ENCODE results near the gene PRXL2B.
"Not testable (repeated sequence)": the region's sequence is repeated elsewhere in the genome, so short reads cannot be mapped to it uniquely, and the experiment has no call there.

Gene PRXL2B

DNA sequence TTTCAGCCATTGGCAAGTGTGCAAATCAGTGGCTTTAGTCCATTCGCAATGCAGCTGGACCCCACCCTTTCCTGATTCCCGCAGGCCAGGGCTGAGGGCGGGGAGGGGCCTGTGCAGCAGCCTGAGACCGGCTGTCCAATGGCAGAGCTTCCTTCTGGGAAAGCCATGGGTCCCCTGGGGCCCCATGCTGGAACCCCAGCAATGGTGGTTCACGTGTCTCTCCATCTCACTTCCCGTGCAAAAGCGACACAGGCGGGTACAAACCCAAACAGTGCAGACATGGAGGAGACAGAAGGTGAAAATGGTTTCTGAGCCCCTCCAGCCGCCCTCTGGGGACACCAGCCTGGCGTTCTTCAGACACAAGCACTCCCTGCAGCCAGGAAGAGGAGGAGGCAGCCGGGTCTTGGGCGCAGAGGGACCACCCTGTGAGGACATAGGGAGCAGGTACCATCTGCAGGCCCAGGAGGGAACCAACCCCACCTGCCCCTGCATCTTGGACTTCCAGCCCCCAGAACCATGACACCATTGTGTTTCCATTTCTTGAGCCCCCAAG lies 36.2 kb upstream of the PRXL2B start:
- in situ Hi-C loops (cut with HindIII; ENCODE audit: low sequenced_read_pairs) = not testable (repeated sequence)

DNA sequence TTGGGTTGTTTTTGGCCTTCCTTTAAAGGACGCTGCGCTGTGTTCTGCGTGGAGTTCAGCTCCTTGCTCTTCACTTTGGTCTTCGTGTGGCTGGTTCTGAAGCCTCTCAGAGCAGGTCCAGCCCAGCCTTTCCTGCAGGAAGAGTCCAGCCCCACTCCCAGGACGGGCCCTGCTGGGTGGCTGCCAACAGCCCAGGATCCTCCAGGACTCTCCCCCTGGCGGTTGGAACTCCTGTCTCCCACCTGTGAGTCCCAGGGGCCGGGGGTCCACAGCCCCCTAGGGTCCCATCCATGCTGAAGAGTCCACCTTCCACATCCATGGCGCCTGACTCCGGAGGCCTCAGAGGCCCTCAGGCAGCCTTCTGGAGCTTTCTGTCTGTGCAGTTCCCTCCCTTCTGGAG lies 35.0 kb upstream of the PRXL2B start:
- in situ Hi-C loops (cut with HindIII; ENCODE audit: low sequenced_read_pairs) = not testable (repeated sequence)

DNA sequence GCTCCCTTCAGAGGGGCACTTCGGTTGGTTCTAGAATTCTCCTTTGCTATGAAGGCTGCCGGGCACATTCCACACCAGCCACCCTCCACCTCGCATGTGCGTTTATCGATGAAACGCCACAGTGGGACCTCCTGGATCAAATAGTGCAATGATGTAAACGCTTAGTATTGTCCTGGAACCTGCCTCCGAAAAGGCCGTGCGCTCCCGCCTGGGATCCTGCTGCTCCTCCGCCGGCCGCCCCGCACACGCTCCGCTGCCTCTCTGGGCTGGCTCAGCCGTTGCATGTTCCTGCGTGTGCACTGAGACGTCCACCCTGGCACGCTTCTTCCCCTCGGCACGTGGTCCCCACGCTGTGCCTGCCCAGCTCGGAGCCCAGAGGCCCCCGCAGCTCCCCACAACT lies 34.4 kb upstream of the PRXL2B start:
- in situ Hi-C loops (cut with HindIII; ENCODE audit: low sequenced_read_pairs) = no loop called here

DNA sequence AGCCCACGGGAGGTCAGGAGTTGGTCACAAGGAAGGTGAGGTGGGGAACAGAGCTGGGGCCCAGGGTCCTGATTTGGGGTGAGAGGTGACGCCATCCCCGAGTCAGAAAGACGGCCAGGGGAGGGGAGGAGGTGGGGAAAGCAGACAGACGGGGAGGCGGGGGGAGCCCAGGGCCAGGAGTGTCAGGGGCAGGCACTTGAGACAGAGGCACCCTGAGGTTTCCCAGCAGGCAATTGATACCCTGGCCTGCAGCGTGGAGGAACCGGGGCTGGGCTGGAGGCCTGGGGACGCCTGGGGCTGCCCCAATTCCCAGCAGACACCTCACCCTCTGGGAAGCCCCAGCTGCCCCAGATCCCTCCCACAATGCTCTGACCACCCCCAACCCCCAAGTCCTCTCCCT lies 33.5 kb upstream of the PRXL2B start:
- in situ Hi-C loops (cut with HindIII; ENCODE audit: low sequenced_read_pairs) = not testable (repeated sequence)

DNA sequence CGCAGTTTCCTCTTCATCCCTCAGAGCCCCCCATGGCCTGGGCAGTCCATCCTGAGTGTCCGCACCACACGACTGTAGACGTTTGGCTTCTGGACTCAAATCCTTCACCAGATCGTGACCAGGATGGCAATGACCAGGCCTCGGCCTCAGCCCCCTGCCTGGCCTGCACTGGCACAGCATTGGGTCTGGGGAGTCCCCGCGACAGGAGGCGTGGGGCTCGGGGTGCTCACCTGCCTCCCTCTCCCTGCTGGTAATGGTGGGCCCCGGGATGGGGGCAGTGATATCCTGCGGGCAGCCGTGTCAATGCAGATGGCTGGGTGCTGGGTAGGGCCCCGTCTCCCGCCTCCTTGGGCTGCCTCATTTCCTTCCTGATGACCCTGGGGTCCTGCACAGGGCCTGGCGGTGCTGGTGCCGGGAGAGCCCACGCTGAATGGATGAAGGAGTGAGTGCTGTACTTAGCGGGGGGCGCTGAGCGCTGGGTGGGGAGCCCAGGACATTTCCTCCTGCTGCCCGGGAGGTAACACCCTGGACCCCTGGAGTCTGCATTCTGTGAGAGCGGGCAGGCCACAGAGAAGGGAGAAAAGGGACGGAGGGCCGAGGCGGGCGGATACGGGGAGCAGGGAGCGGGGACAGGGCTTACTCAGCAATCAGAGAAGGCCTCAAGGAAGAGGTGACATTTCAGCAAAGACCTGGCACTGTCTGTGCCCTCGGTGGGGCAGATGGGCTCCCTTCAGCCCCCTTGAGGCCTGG lies 32.5 kb upstream of the PRXL2B start:
- in situ Hi-C loops (cut with HindIII; ENCODE audit: low sequenced_read_pairs) = no loop called here

DNA sequence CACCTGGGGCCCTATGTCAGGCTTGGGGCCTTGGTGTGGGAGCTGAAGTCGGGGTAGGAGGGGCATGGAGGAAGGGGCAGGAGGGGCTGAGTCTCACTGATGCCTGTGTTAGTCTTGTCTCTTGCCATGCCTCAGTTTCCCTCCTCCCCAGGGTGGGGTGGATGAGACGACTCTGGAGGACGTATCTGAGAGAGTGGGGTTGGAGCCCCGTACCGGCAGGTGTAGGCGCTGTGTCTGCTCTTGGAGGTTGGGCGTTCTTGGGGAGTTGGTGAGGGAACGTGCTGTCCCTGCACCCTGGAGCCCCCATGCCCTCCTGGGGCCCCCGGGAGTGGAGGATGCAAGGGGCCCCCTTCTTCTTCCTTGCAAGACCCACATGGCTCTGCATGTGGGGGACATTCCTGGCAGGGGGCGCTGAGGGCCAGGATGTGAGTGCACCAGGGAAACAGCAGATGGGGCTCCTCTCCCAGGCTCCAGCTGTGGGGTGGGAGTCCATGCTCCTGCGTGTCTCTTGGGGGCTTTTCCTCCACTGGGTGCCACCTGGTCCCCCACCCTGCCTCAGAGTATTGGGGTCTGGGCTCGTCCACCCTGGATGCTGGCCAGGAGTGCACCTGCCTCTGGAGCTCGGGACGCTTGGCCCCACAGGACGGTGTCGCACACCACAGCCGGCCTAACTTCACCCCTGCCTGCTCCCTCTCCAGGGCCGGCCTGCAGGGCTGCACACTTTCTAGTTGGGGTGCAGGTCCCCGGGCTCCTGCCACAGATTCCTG lies 31.8 kb upstream of the PRXL2B start:
- in situ Hi-C loops (cut with HindIII; ENCODE audit: low sequenced_read_pairs) = no loop called here

DNA sequence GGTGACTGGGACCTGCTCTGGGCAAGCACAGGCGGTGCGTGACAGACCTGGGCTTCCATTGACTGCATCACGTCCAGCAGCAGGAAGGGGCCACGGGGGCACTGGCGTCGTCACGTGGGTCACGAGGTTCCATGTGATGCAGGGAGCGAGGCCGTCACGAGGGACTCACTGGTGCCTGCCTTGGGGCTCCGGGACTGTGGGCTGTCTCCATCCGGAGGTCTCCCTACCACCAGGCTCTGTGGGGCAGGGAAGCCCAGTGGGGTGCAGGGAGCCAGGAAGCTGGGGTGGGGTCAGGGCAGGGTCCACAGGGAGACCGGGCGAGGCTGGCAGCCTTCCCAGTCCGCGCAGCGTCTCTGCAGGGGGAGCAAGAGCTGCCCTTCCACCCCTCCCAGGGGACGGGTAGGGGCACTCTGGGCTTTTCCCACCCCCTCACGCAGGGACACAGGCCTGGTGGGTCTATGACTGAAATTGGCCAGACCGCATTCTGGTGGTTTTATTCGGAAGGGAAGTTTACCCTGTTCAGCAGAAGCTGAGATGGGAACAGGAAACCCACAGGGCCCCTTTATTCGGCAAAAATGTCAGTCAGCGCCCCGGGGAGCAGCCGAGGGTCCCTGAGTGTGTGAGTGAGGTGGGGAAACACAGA lies 30.8 kb upstream of the PRXL2B start:
- in situ Hi-C loops (cut with HindIII; ENCODE audit: low sequenced_read_pairs) = no loop called here

DNA sequence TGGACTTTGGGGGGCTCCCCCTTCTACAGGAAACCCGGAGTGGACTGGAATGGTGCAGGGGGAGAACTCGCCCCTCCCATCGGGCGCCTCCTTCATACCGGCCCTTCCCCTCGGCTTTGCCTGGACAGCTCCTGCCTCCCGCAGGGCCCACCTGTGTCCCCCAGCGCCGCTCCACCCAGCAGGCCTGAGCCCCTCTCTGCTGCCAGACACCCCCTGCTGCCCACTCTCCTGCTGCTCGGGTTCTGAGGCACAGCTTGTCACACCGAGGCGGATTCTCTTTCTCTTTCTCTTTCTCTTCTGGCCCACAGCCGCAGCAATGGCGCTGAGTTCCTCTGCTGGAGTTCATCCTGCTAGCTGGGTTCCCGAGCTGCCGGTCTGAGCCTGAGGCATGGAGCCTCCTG lies 30.3 kb upstream of the PRXL2B start, which contains the start of gene TNFRSF14:
Gene TNFRSF14, plus strand, starts transcription at position 95 of the 401 bp plus-strand sequence. Its CDS starts 294 bp downstream, at position 389.
- in situ Hi-C loops (cut with HindIII; ENCODE audit: low sequenced_read_pairs) = no loop called here

DNA sequence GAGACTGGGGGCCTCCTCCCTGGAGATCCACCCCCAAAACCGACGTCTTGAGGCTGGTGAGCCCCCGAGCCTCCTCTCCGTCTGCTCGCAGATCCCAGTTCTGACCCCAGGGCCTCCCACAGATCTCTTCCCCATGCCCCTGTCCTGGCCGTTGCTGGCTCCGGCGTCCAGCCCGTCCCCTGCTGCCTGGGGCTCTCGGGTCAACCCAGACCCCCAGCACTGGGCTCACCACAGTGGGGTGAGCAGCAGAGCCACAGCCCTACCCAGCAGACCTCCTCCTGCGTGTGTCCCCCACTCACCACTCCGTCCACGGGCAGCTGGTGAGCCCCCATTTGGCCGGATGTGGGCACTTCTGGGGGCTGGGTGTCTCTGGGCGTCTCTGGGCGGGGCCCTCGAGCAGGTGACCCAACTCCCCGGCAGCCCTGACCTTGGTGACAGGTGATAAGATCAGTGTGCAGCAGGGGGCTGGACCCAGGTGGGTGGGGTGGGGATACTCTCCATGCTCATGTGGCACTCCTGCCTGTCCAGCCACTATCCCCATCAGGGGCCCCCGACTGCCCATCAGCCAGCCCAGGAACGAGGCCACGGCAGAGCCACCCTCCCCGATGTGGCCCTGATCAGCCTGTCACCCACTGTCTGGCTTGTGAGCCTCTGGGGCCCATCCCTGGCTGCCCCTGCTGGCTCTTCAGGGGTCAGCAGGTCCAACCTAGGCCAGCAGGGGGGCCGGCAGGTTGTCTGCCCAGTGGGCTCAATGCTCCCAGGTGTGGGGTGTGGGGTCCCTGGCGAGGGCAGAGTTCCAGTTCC lies 29.7 kb upstream of the PRXL2B start:
- in situ Hi-C loops (cut with HindIII; ENCODE audit: low sequenced_read_pairs) = no loop called here

DNA sequence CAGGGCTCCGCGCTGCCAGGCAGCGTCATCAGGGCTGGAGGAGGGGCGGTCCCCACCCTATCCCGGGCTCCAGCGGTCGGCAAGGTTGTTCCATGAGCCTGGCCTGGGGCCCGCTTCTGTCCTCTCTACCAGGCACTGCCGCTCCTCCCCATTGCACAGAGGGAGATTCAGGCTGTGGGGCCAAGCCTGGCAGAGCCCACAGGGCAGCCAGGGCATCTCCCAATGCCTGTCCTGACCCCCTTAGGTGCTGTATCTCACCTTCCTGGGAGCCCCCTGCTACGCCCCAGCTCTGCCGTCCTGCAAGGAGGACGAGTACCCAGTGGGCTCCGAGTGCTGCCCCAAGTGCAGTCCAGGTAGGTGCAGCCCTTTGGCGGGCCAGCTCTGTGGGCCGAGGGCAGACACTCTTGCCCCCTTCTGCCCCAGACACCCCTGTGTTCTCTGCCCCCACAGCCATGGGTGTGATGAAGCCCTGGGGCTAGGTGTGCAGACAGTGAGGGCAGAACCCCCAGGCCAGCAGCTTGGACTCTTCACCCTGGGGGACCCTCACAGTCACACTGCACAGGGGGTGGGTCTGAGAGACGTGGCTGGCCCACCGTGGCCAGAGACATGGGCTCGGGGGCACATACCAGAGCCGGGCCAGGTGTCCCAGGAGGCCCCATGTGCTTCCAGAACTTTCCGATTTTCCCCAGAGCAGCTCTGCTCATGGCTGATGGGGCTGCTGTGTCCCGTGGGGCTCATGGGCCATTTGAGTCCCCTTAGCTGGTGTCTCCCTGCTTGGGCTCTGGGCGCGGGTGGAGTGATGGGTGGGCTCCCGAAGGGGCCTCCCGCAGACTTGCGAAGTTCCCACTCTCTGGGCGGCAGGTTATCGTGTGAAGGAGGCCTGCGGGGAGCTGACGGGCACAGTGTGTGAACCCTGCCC lies 28.8 kb upstream of the PRXL2B start:
- in situ Hi-C loops (cut with HindIII; ENCODE audit: low sequenced_read_pairs) = no loop called here

DNA sequence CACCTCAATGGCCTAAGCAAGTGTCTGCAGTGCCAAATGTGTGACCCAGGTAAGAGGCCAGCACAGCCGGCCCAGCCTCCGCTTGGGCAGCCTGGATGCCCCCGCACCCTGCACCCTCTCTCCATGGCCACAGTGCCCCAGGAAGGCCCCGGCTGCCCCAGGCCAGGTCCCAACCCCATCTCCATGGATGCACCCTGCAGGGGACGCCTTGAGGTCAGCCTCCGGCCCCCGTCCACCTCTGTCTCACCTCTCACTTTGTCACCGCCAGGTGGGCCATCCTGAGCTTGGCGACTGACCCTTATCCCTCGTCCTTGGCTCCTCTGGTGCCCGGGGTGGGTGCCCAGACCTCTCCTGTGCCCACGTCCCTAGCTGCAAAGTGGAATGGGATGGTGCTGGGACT lies 28.2 kb upstream of the PRXL2B start:
- in situ Hi-C loops (cut with HindIII; ENCODE audit: low sequenced_read_pairs) = no loop called here

DNA sequence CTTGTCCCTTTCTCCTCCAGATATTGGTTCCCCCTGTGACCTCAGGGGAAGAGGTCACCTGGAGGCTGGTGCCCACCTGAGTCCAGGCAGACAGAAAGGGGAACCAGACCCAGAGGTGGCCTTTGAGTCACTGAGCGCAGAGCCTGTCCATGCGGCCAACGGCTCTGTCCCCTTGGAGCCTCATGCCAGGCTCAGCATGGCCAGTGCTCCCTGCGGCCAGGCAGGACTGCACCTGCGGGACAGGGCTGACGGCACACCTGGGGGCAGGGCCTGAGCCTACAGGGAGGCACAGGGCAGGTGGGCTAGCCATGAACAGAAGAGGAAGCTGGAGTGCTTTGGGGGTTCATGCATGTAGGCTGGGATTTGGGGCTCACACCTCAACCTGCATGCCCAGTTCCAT lies 27.7 kb upstream of the PRXL2B start:
- in situ Hi-C loops (cut with HindIII; ENCODE audit: low sequenced_read_pairs) = no loop called here

DNA sequence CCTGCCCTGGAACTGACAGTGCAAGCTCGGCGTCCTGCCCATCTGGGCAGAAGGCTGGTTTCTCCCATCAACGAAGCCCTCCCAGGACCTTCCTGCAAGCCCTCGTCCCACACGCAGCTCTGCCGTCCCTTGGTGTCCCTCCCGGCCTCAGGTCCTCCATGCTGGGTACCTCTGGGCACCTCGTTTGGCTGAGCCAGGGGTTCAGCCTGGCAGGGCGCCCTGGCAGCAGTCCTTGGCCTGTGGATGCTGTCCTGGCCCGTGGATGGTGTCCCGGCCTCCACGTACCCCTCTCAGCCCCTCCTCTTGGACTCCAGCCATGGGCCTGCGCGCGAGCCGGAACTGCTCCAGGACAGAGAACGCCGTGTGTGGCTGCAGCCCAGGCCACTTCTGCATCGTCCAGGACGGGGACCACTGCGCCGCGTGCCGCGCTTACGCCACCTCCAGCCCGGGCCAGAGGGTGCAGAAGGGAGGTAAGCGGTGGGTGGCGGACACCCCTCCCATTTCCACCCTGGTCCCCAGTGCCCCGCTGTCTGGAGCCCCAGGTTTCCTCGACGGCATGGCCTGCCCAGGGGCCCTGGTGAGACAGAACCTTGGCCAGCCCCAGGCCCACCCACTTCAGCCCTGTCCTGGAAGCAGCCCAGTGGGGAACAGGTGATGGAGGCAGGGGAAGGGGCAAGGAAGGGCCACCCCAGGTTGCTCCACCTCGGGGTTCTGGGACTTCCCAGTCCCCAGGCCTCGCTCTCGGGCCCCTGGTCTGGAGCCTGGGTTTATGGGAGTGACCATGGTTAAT lies 26.9 kb upstream of the PRXL2B start:
- in situ Hi-C loops (cut with HindIII; ENCODE audit: low sequenced_read_pairs) = no loop called here

DNA sequence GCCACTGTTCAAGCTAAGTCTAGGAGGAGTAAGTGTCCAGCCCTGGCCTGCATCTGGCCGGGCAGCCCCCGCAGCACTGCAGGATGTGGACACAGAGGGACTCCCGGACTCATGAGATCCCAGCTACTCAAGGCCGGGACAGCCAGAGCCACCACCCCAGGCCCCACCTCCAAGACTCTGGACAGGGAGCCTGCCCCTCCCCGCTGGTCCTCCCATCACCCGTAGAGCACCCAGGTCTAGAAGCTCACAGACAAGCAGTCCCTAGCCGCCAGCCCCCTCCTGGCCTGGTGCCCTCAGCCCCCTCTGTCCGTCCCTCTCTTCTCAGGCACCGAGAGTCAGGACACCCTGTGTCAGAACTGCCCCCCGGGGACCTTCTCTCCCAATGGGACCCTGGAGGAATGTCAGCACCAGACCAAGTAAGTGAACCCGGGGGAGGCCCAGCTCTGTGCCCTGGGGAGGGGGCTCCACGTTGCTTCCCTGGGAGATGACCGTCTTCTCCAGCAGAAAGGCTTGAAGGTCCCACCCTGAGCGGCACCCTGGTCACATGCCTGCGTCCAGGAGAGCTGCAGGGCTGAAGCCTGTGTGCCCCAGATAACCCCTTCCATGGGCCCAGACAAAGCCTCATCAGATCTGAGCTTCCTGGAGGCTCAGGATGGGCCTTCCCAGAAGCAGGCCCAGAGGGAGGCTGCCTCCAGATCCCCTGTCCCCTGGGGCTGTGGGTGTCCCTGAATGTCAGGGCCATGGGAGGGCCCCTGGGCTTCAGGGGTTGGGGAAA lies 26.1 kb upstream of the PRXL2B start:
- in situ Hi-C loops (cut with HindIII; ENCODE audit: low sequenced_read_pairs) = no loop called here

DNA sequence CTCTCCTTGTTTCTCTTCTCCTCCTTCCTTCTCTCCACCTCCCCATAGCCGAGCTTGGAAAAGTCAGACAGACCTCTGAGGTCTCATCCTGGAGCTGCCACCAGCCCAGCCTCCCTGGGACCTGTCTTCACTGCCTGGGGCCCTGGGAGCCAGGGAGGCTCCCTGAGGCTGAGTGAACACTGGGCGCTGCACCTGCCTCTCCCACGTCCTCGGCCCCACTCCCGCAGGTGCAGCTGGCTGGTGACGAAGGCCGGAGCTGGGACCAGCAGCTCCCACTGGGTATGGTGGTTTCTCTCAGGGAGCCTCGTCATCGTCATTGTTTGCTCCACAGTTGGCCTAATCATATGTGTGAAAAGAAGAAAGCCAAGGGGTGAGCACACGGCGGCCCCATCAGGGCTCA lies 25.1 kb upstream of the PRXL2B start:
- in situ Hi-C loops (cut with HindIII; ENCODE audit: low sequenced_read_pairs) = no loop called here

DNA sequence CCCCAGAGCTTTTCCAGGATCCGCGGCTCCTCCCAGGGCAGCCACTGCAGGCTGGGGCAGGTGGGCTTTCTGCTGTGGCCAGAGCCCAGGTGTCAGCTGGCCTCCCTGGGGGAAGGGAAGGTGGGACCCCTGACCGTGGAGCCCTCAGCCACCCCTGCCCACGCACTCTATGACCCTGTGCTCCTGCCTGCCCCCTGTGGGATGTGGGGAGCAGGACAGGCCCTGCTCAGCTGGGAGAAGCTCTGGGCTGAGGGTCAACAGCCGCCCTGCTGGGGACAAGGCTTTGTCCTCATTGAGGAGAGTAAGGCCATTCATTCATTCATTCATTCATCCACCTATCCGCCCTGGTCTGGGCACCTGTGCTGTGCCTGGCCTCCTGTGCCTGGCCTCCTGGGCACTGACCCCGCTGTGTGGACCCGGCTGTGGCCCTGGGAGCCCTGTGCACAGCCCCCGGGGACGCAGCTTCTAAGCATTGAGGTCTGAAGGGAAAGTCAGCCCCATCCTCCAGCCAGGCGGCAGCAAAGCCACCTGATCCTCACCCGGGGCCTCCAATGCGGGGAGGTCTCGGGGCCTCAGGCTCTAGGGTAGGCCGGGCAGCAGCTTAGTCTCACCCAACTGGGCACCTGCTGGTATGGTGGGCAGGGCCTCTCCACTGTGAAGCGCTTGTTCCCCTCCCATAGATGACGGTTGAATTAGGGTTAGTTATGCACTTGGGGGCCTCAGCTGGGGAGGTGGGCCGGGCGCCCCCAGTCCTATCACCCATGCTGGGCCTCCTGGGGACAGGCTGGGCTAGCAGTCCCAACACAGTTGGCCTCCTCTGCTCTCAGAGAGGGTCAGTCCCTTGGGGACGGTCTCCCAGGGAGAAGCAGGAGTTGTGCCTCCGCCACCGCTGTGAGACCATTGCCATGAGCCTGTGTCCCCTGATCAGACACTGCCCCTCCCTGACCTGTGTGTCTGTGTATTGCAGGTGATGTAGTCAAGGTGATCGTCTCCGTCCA lies 24.4 kb upstream of the PRXL2B start:
- in situ Hi-C loops (cut with HindIII; ENCODE audit: low sequenced_read_pairs) = no loop called here

DNA sequence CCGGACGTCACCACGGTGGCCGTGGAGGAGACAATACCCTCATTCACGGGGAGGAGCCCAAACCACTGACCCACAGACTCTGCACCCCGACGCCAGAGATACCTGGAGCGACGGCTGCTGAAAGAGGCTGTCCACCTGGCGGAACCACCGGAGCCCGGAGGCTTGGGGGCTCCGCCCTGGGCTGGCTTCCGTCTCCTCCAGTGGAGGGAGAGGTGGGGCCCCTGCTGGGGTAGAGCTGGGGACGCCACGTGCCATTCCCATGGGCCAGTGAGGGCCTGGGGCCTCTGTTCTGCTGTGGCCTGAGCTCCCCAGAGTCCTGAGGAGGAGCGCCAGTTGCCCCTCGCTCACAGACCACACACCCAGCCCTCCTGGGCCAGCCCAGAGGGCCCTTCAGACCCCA lies 23.4 kb upstream of the PRXL2B start:
- in situ Hi-C loops (cut with HindIII; ENCODE audit: low sequenced_read_pairs) = no loop called here

All from endothelial cell of hepatic sinusoid (primary cell).